K562 (cell line): ENCODE results near the gene CAMK2G. TPM values are rescaled to one million over a fixed set of nuclear protein-coding genes. Genes with fewer than 3 reads are reported as not detected.

ENCODE experiments used
- ATAC-seq: fragments of 200-7000 bp; cut with Tn5 transposase; 3 replicates; pipeline ENCODE4 v1.9.1; 2020; ENCODE audit warnings: moderate library complexity
- BruUV-seq: library from RNA; stranded (reverse); fragments of 400-500 nt; replicated peaks from 2 replicates; lab custom pipeline; 2021; lab: Mats Ljungman, UMichigan
- CTCF ChIA-PET: fragments of 300-600 bp; formaldehyde crosslinking; extraction: SDS; loops from one replicate; lab custom pipeline; 2021; ENCODE audit warnings: low intra/inter-chr PET ratio; lab: Yijun Ruan, JAX
- POLR2A ChIA-PET: fragments of 300-600, 350-650 bp; sonication (Branson Sonifier 250); formaldehyde crosslinking; extraction: SDS; loops from one replicate; lab custom pipeline; 2021; ENCODE audit warnings: antibody characterized with exemption, inconsistent platforms; lab: Yijun Ruan, JAX
- DNase-seq, 4 experiments: peaks; one replicate each; pipeline versions ENCODE4 v3.0.0 to v3.0.0-alpha.2; 2011 to 2018; ENCODE audit warnings: low spot score in 3 of 4, mixed read lengths in 3 of 4; ENCODE audit errors: extremely low read depth in 1 of 4
- FAIRE-seq: peaks from 2 replicates; lab custom pipeline; 2011; peaks lifted over from hg19 to GRCh38; lab: Jason Lieb, UNC
- H2AFZ ChIP-seq: 2 replicates; pipeline ENCODE4 v1.6.0; 2011; ENCODE audit warnings: low read depth, low read length, control low read depth, inconsistent platforms
- H3K27ac ChIP-seq: fragments of 200-600 bp; 3 replicates; pipeline ENCODE4 v1.8.0; 2011; ENCODE audit warnings: low read depth, mild to moderate bottlenecking, control low read depth, inconsistent platforms, low read length, moderate library complexity, mixed read lengths; ENCODE audit errors: extremely low read depth
- H3K27me3 ChIP-seq, 2 experiments: fragments of 300-600 bp in 1 of 2; 2 replicates in 1 of 2; 3 replicates in 1 of 2; pipeline versions ENCODE4 v1.6.0 to v1.8.0; 2011; ENCODE audit warnings: inconsistent platforms in 2 of 2, low read length in 2 of 2, mild to moderate bottlenecking in 1 of 2, mixed read lengths in 1 of 2, moderate library complexity in 1 of 2; ENCODE audit not compliant: control insufficient read depth in 2 of 2, insufficient read depth in 2 of 2
- H3K36me3 ChIP-seq: fragments of 300-600 bp; 3 replicates; pipeline ENCODE4 v1.8.0; 2011; ENCODE audit warnings: mild to moderate bottlenecking, low read length, inconsistent platforms; ENCODE audit not compliant: control insufficient read depth, insufficient read depth
- H3K4me1 ChIP-seq, 2 experiments: fragments of 200-600 bp in 1 of 2; replicated peaks in 1 of 2; 2 replicates in 1 of 2; 3 replicates in 1 of 2; pipeline versions ENCODE4 v1.5.1 to v1.8.0; 2011; ENCODE audit warnings: inconsistent platforms in 2 of 2, low read length in 2 of 2, mild to moderate bottlenecking in 1 of 2, mixed read lengths in 1 of 2, moderate library complexity in 1 of 2; ENCODE audit not compliant: control insufficient read depth in 2 of 2, insufficient read depth in 2 of 2
- H3K4me2 ChIP-seq: 2 replicates; pipeline ENCODE4 v1.6.1; 2011; ENCODE audit warnings: low read length, control low read depth, inconsistent platforms, mixed read lengths; ENCODE audit not compliant: insufficient read depth
- H3K4me3 ChIP-seq: fragments of 200-600 bp; sonication (generic), shearing (Covaris generic); 2 replicates; pipeline ENCODE4 v1.5.1; 2016; ENCODE audit warnings: control low read depth, inconsistent platforms
- H3K79me2 ChIP-seq: fragments of 200-600 bp; 3 replicates; pipeline ENCODE4 v1.8.0; 2011; ENCODE audit warnings: low read length, inconsistent platforms; ENCODE audit not compliant: control insufficient read depth, insufficient read depth
- H3K9ac ChIP-seq, 2 experiments: 2 replicates each; pipeline versions ENCODE4 v1.6.0 to v1.6.1; 2011; ENCODE audit warnings: low read depth in 2 of 2, low read length in 2 of 2, control low read depth in 1 of 2, inconsistent platforms in 1 of 2, mild to moderate bottlenecking in 1 of 2, mixed read lengths in 1 of 2; ENCODE audit not compliant: insufficient read depth in 1 of 2
- H3K9me1 ChIP-seq: one replicate; pipeline ENCODE4 v1.6.0; 2011; ENCODE audit warnings: inconsistent platforms, mild to moderate bottlenecking, low read length, moderate library complexity; ENCODE audit not compliant: control insufficient read depth, insufficient read depth
- H3K9me3 ChIP-seq: replicated peaks from 2 replicates; pipeline ENCODE4 v1.5.1; 2011; ENCODE audit warnings: low read depth, low read length, inconsistent platforms; ENCODE audit not compliant: control insufficient read depth, insufficient read depth
- H4K20me1 ChIP-seq: replicated peaks from 2 replicates; pipeline ENCODE4 v1.6.1; 2011; ENCODE audit warnings: low read length, inconsistent platforms, mixed read lengths; ENCODE audit not compliant: control insufficient read depth, insufficient read depth
- ELF2 ChIP-seq: fragments of 250-450 bp; sonication (Bioruptor Pico); IDR thresholded peaks from 2 replicates; pipeline ENCODE4 v1.5.0; 2021; ENCODE audit warnings: mild to moderate bottlenecking
- FOXA1 ChIP-seq: fragments of 450-650 bp; IDR thresholded peaks from 2 replicates; pipeline ENCODE4 v1.6.1; 2016; ENCODE audit warnings: mild to moderate bottlenecking, borderline replicate concordance
- HMGN3 ChIP-seq: IDR thresholded peaks from 2 replicates; pipeline ENCODE4 v1.6.1; 2011; ENCODE audit warnings: borderline replicate concordance, low read depth, mild to moderate bottlenecking, mixed read lengths, low read length; ENCODE audit not compliant: insufficient read length; ENCODE audit errors: extremely low read depth
- MAX ChIP-seq: sonication (generic); formaldehyde crosslinking; IDR thresholded peaks from 2 replicates; pipeline ENCODE4 v1.9.0; 2022; ENCODE audit warnings: mild to moderate bottlenecking, missing genetic modification reagents
- MCM5 ChIP-seq: fragments of 450-650 bp; IDR thresholded peaks from 2 replicates; pipeline ENCODE4 v1.6.1; 2016; ENCODE audit warnings: low read depth
- RB1 ChIP-seq: fragments of 450-650 bp; IDR thresholded peaks from 2 replicates; pipeline ENCODE4 v1.6.1; 2017; ENCODE audit warnings: low read depth, mild to moderate bottlenecking
- SAP30 ChIP-seq: fragments of 200-600 bp; sonication (generic); IDR thresholded peaks from 2 replicates; pipeline ENCODE4 v1.6.1; 2012; ENCODE audit warnings: borderline replicate concordance, low read depth, mild to moderate bottlenecking, moderate library complexity, low read length, control low read depth, inconsistent platforms; ENCODE audit not compliant: insufficient read depth, poor library complexity, severe bottlenecking
- SMARCE1 ChIP-seq: fragments of 450-650 bp; IDR thresholded peaks from 2 replicates; pipeline ENCODE4 v1.7.1; 2016; ENCODE audit warnings: mild to moderate bottlenecking
- WHSC1 ChIP-seq: IDR thresholded peaks from one replicate; pipeline ENCODE4 v1.6.1; 2012; ENCODE audit warnings: low read length, control low read depth, inconsistent platforms
- ZBTB11 ChIP-seq, 3 experiments: fragments of 200-800 bp in 1 of 3; fragments of 250-450 bp in 1 of 3; fragments of 450-650 bp in 1 of 3; sonication (Bioruptor Pico) in 1 of 3; sonication (Bioruptor generic) in 1 of 3; formaldehyde crosslinking in 1 of 3; IDR thresholded peaks; 2 replicates each; pipeline versions ENCODE4 v1.6.1 to v1.8.0; 2016 to 2022; ENCODE audit warnings: mild to moderate bottlenecking in 2 of 3, missing genetic modification characterization in 2 of 3, missing compliant biosample characterization in 1 of 3, moderate library complexity in 1 of 3
- ZKSCAN3 ChIP-seq: fragments of 250-450 bp; sonication (Bioruptor Pico); IDR thresholded peaks from 2 replicates; pipeline ENCODE4 v1.4.0; 2020
- ZNF121 ChIP-seq: sonication (generic); formaldehyde crosslinking; conservative IDR thresholded peaks from 2 replicates; pipeline ENCODE4 v1.8.0; 2022; ENCODE audit warnings: missing genetic modification reagents
- ZNF184 ChIP-seq: sonication (generic); formaldehyde crosslinking; IDR thresholded peaks from 2 replicates; pipeline ENCODE4 v1.5.0; 2020; ENCODE audit warnings: missing genetic modification reagents
- ZNF740 ChIP-seq, 3 experiments: fragments of 200-800 bp in 1 of 3; sonication (Bioruptor generic) in 1 of 3; sonication (generic) in 1 of 3; formaldehyde crosslinking in 1 of 3; IDR thresholded peaks; 2 replicates each; pipeline versions ENCODE4 v1.6.1 to v1.8.0; 2016 to 2022; ENCODE audit warnings: mild to moderate bottlenecking in 2 of 3, missing compliant biosample characterization in 2 of 3, missing genetic modification characterization in 2 of 3, missing genetic modification reagents in 1 of 3
- ZNF780A ChIP-seq: fragments of 250-450 bp; sonication (Bioruptor Pico); IDR thresholded peaks from 2 replicates; pipeline ENCODE4 v1.5.0; 2021; ENCODE audit warnings: mild to moderate bottlenecking
- WGBS: fragments of 100-300 bp; shearing (Covaris generic); methylation state at CpG from one replicate; pipeline ENCODE4 v1.1.6; 2016; ENCODE audit warnings: low coverage, mixed read lengths; ENCODE audit not compliant: insufficient coverage; ENCODE audit errors: missing lambda C conversion rate; 5-methylcytosine and 5-hydroxymethylcytosine counted together
- in situ Hi-C: fragments of 300-500 bp; cut with MboI; formaldehyde crosslinking; loops from 4 replicates; pipeline ENCODE4 v1.15.0; 2018; ENCODE audit warnings: inconsistent platforms, mixed read lengths
- intact Hi-C: fragments of 100-400 bp; cut with micrococcal nuclease; formaldehyde crosslinking; loops from 2 replicates; pipeline ENCODE4 v1.14.2; 2022
- polyA plus RNA-seq, 8 experiments: library from polyadenylated mRNA; depleted of rRNA in 4 of 8; stranded (reverse) in 5 of 8; unstranded in 3 of 8; fragments of >200 nt; fragmentation: Nextera tagmentation in 2 of 8; fragmentation: Illumina TruSeq in 1 of 8; extraction: Ambion mirVana in 2 of 8; extraction: Trizol in 1 of 8; gene quantifications; 2 replicates each; pipeline versions ENCODE4 v1.2.1 to v1.2.3, GENCODE V29; 2011 to 2014; ENCODE audit warnings: inconsistent platforms in 1 of 8, missing spikeins in 1 of 8
- total RNA-seq, 7 experiments: library from RNA; depleted of rRNA in 6 of 7; stranded (reverse); fragments of >200 nt in 6 of 7; fragmentation: Illumina TruSeq in 2 of 7; extraction: Trizol in 2 of 7; gene quantifications; 2 replicates each; pipeline versions ENCODE4 v1.2.1 to v1.2.3, GENCODE V29; 2011 to 2021; ENCODE audit warnings: low replicate concordance in 1 of 7

The CAMK2G gene
- total and polyA plus RNA-seq, 9 of the 15 experiments (the other 6 are each of a cell fraction or from before 2014, with no cell fraction given), result 9.0 to 37.9 (median 32.6) TPM

- DNase-seq, result peak in 3 of 4 experiments; percentile 71 to 84 (median 82)
- peaks cover 43% of the 10 kb centered on the region for H3K36me3 ChIP-seq
- H2AFZ ChIP-seq, result no peak overlapping the region; the same call in 1 of the 2 replicates
- ChIA-PET POLR2A (interaction anchor here (0.6 to 1.7 kb wide), 9 partner anchors 12 to 379 kb away, joined by 3 to 5 read pairs (median 3); a partner anchor contains a TSS), CTCF (interaction anchor here (1.0 kb wide), 1 partner anchor 18 kb away, joined by 3 read pairs; no protein-coding TSS in a partner anchor)
- H3K27ac ChIP-seq, result peak overlapping the region; percentile 60; the same call in 1 of the 3 replicates
- no peaks in the 10 kb centered on the region for H3K27me3 ChIP-seq
- H3K9me1 ChIP-seq, result no peaks in the 10 kb centered on the region
- FAIRE-seq, result no peak
- no TSS peak for BruUV-seq
- peak overlapping the region; percentile 75 for H3K4me3 ChIP-seq
- in situ Hi-C loops (loop anchor here (10.0 kb wide), 1 partner anchor 339 kb away; no protein-coding TSS in a partner anchor), intact Hi-C loops (no loop called here)
- 1% methylated on average over 28 of the region's 39 CpGs for WGBS
- H3K4me2 ChIP-seq, result peak overlapping the region; percentile 74; the same call in 1 of the 2 replicates
- H3K9me3 ChIP-seq, result no peaks in the 10 kb centered on the region
- peak; percentile 11; the same call in 2 of the 3 replicates for ATAC-seq
- peak overlapping the region in 1 of 2 experiments; percentile 92; a peak in 2 of 4 replicates for H3K9ac ChIP-seq
- peaks cover 6% of the 10 kb centered on the region; the same call in 1 of the 2 replicates for H4K20me1 ChIP-seq
- H3K4me1 ChIP-seq, result peaks cover 23 to 29% of the 10 kb centered on the region in 2 experiments; a peak in 4 of 5 replicates
- peaks cover 16% of the 10 kb centered on the region for H3K79me2 ChIP-seq
- TF ChIP-seq FOXA1, result no peak
- TF ChIP-seq WHSC1, result no peak
- TF ChIP-seq ELF2 (CRISPR knock-in tag), result no peak
- TF ChIP-seq ZNF780A (CRISPR knock-in tag), result no peak
- no peak for TF ChIP-seq ZKSCAN3 (CRISPR knock-in tag)
- TF ChIP-seq SMARCE1, result no peak
- TF ChIP-seq MCM5, result no peak
- no peak for TF ChIP-seq ZNF184 (CRISPR knock-in tag)
- TF ChIP-seq SAP30, result peak; percentile 27
- TF ChIP-seq ZNF740 (CRISPR knock-in tag; IDR thresholded peaks at IDR 0.05), result peak; percentile 93
- peak in 1 of 2 experiments; percentile 87; a peak in 2 of 4 replicates for TF ChIP-seq ZNF740 (tag; IDR thresholded peaks at IDR 0.05)
- TF ChIP-seq MAX (CRISPR knock-in tag), result no peak
- 0 out of 2 replicates have a peak, but pooled peaks have one; percentile 2 for TF ChIP-seq RB1
- no peak for TF ChIP-seq ZNF121 (CRISPR knock-in tag)
- TF ChIP-seq ZBTB11 (CRISPR knock-in tag; IDR thresholded peaks at IDR 0.05), result no peak
- TF ChIP-seq HMGN3, result peak; percentile 6
Observed at GRCh38 chr10:73873838-73874215, 528 bp downstream of the CAMK2G start.
